GM19467 (cell line): ENCODE data around the gene LSM12.

Experiments used
- ATAC-seq: cut with Tn5 transposase; IDR thresholded peaks from one replicate; pipeline ENCODE4 v1.9.1; 2021; ENCODE audit warnings: mild to moderate bottlenecking, moderate library complexity; ENCODE audit not compliant: unreplicated experiment

The LSM12 gene

GRCh38 chr17:44095647-44096496, 29.4 kb upstream of the LSM12 start:
- ATAC-seq = no peak

- ATAC-seq = no peak
Observed at GRCh38 chr17:44095388-44095646, 28.8 kb upstream of the LSM12 start.

- no peak for ATAC-seq
Observed at GRCh38 chr17:44094701-44095387, 28.4 kb upstream of the LSM12 start.

- ATAC-seq = no peak
Observed at GRCh38 chr17:44093231-44093900, 26.9 kb upstream of the LSM12 start.

- no peak for ATAC-seq
Observed at GRCh38 chr17:44092051-44092450, 25.6 kb upstream of the LSM12 start.

- no peak for ATAC-seq
Observed at GRCh38 chr17:44091200-44091997, 24.9 kb upstream of the LSM12 start.

- ATAC-seq = no peak
Observed at GRCh38 chr17:44088254-44088653, 21.8 kb upstream of the LSM12 start.

GRCh38 chr17:44087319-44087718, 20.8 kb upstream of the LSM12 start:
- no peak for ATAC-seq

- ATAC-seq = no peak
Observed at GRCh38 chr17:44086364-44087311, 20.2 kb upstream of the LSM12 start.

GRCh38 chr17:44085908-44086307, 19.4 kb upstream of the LSM12 start:
- ATAC-seq = no peak

GRCh38 chr17:44084921-44085320, 18.4 kb upstream of the LSM12 start:
- ATAC-seq = no peak

GRCh38 chr17:44084131-44084538, 17.7 kb upstream of the LSM12 start:
- no peak for ATAC-seq

GRCh38 chr17:44083250-44083849, 16.9 kb upstream of the LSM12 start:
- no peak for ATAC-seq

- no peak for ATAC-seq
Observed at GRCh38 chr17:44082256-44082927, 15.9 kb upstream of the LSM12 start.

- ATAC-seq = no peak
Observed at GRCh38 chr17:44081681-44082080, 15.2 kb upstream of the LSM12 start.

- ATAC-seq = no peak
Observed at GRCh38 chr17:44079877-44080821, 13.7 kb upstream of the LSM12 start.

- no peak for ATAC-seq
Observed at GRCh38 chr17:44078412-44078811, 11.9 kb upstream of the LSM12 start.

GRCh38 chr17:44077595-44077909, 11.1 kb upstream of the LSM12 start:
- ATAC-seq = no peak
